Mesodermal cell (in vitro differentiated cells): Measurements from ENCODE around the gene LAX1. TPM values are rescaled to one million over a fixed set of nuclear protein-coding genes. Genes with fewer than 3 reads are reported as not detected.

Experiments used
- H3K27ac ChIP-seq: 2 replicates; pipeline ENCODE4 v1.7.0; 2013; ENCODE audit warnings: mild to moderate bottlenecking, low read depth, low read length, moderate library complexity; ENCODE audit not compliant: severe bottlenecking
- H3K36me3 ChIP-seq: 2 replicates; pipeline ENCODE4 v1.7.1; 2013; ENCODE audit warnings: mild to moderate bottlenecking, low read length, moderate library complexity; ENCODE audit not compliant: control insufficient read depth, insufficient read depth
- H3K4me1 ChIP-seq: one replicate; pipeline ENCODE4 v1.7.1; 2013; ENCODE audit warnings: mild to moderate bottlenecking, low read length; ENCODE audit not compliant: insufficient read depth, control insufficient read depth, poor library complexity, severe bottlenecking
- H3K4me3 ChIP-seq: 2 replicates; pipeline ENCODE4 v1.7.0; 2013; ENCODE audit warnings: low read length, control low read depth, mild to moderate bottlenecking; ENCODE audit not compliant: insufficient read depth, poor library complexity, severe bottlenecking; ENCODE audit errors: extremely low read depth
- H3K9me3 ChIP-seq: 2 replicates; pipeline ENCODE4 v1.7.1; 2013; ENCODE audit warnings: mild to moderate bottlenecking, low read length, moderate library complexity; ENCODE audit not compliant: control insufficient read depth
- WGBS, 2 experiments: methylation state at CpG; one replicate each; pipeline ENCODE4 v1.1.5; 2013; ENCODE audit warnings: missing lambda C conversion rate in 2 of 2; ENCODE audit not compliant: insufficient coverage in 2 of 2; 5-methylcytosine and 5-hydroxymethylcytosine counted together
- polyA plus RNA-seq, 2 experiments: library from polyadenylated mRNA; stranded (reverse); fragments of 50-300 nt; gene quantifications; one replicate each; pipeline ENCODE4 v1.2.3, GENCODE V29; 2013

LAX1 gene, protein sequence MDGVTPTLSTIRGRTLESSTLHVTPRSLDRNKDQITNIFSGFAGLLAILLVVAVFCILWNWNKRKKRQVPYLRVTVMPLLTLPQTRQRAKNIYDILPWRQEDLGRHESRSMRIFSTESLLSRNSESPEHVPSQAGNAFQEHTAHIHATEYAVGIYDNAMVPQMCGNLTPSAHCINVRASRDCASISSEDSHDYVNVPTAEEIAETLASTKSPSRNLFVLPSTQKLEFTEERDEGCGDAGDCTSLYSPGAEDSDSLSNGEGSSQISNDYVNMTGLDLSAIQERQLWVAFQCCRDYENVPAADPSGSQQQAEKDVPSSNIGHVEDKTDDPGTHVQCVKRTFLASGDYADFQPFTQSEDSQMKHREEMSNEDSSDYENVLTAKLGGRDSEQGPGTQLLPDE
- polyA plus RNA-seq (2013, experiment 1 of 2), result not detected
- polyA plus RNA-seq (2013, experiment 2 of 2), result not detected

- no peaks in the 10 kb centered on the region for H3K9me3 ChIP-seq
- H3K36me3 ChIP-seq, result no peaks in the 10 kb centered on the region
- no peak within 1 kb of the TSS for H3K27ac ChIP-seq
- no peaks in the 10 kb centered on the region for H3K4me1 ChIP-seq
- H3K4me3 ChIP-seq, result no peak within 1 kb of the TSS
- WGBS, 2 experiments, result 83 to 87% methylated on average over 14 to 15 of the region's 16 CpGs
These were observed at the start of gene LAX1 for GRCh38 chr1:203765029-203765837. TSS of gene LAX1 (plus strand) at chr1:203765183. CDS start at chr1:203765566, 383 bp downstream.

DNA sequence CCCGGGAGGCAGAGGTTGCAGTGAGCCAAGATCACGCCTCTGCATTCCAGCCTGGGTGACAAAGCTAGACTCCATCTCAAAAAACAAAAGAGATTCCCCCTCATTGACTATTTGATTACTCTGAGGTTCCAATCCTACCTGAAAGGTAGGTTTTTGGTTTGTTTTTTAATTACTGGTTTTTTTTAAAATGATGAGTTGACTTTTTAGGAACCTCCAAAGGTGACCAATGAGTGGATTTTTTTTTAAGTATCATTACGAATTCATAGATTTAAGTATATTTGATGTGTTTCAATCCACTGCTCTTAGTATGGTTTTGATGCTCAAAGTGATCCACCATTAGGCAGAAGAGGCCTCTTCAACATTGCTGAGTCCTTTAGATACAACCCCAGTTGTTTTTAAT is 47.9 kb upstream of the LAX1 start:
- Histone ChIP-seq H3K27ac (no peak overlapping the region), H3K9me3 (no peaks in the 10 kb centered on the region), H3K36me3 (peaks cover 86% of the 10 kb centered on the region), H3K4me3 (no peak overlapping the region), H3K4me1 (no peaks in the 10 kb centered on the region)
- WGBS, 2 experiments, result 100% methylated on average over 1 of the region's 3 CpGs

- no peak overlapping the region for H3K4me3 ChIP-seq
- no peaks in the 10 kb centered on the region for H3K9me3 ChIP-seq
- WGBS, 2 experiments, result 80 to 100% methylated on average over 1 of the region's 3 CpGs
- peaks cover 83% of the 10 kb centered on the region for H3K36me3 ChIP-seq
- H3K27ac ChIP-seq, result no peak overlapping the region
- H3K4me1 ChIP-seq, result no peaks in the 10 kb centered on the region
These were observed 44.7 kb upstream of the LAX1 start for GRCh38 chr1:203720242-203720641.

DNA sequence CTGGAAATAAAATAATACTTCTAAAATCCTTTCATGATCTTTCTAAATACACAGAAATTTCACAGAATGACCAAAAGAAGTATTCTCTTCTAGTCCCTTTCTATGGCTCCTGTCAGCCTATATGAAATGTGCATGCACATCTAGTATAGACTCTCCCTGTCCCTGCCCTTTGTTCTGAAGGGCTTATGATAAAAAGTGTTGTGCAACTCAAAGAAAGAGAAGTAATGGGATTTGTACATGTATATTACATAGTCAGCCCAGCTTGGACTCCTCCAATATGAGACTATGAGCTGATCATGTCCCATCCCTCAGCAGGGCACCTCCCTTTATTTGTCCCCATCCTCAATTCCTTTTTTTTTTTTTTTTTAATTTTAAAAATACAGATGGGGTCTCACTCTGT is 42.1 kb upstream of the LAX1 start:
- Histone ChIP-seq H3K36me3 (peaks cover 83% of the 10 kb centered on the region), H3K4me3 (no peak overlapping the region), H3K9me3 (no peaks in the 10 kb centered on the region), H3K4me1 (no peaks in the 10 kb centered on the region), H3K27ac (no peak overlapping the region)

DNA sequence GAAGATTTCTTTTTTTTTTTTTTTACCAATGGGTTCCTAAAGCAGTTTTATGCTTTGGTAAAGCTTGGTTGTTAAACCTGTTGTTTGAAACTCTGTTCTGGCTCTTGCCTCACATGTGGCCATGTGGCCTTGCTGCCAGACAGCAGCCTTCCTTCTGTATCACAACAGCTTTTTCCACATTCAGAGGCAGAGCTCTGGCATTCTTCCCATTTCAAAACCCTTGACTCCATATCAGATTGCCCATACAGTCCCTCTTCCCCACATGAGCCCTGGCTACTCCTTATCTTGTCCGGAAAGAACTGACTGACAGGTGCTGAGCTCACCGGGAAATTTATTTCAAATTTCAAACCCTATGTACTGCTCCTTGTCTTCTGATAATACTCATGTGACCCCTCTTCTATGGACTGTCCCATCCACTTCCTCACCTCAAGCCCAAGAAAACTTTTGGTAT is 38.5 kb upstream of the LAX1 start:
- Histone ChIP-seq H3K4me3 (no peak overlapping the region), H3K9me3 (no peaks in the 10 kb centered on the region), H3K27ac (no peak overlapping the region), H3K36me3 (peaks cover 91% of the 10 kb centered on the region), H3K4me1 (no peaks in the 10 kb centered on the region)
- WGBS, 2 experiments, result 91 to 94% methylated on average over 2 of the region's 2 CpGs

- H3K9me3 ChIP-seq, result no peaks in the 10 kb centered on the region
- H3K36me3 ChIP-seq, result peaks cover 85% of the 10 kb centered on the region
- 60 to 61% methylated on average over 5 to 6 of the region's 7 CpGs for WGBS, 2 experiments
- no peak overlapping the region for H3K27ac ChIP-seq
- H3K4me3 ChIP-seq, result no peak overlapping the region
- no peaks in the 10 kb centered on the region for H3K4me1 ChIP-seq
These were observed 31.7 kb upstream of the LAX1 start for GRCh38 chr1:203733009-203733863.

DNA sequence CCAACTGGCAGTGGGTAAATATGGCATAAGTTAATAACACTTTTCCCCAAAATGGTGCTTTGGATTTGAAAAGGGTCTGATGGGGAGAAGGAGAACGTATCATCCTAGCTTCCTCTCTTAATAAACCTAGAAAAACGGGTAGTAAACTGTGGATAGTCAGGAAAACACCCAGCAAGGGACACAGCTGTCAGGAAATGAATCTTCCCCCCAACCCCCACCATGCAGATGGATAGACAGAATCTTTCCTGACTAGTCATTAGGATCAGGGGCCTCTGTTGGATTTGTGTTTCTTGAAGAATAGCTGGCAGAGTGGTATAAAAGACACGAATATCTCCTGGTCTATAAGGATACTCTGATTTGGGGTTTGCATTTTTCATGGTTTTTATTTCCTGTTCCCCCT is 22.5 kb upstream of the LAX1 start:
- Histone ChIP-seq H3K36me3 (peaks cover 40% of the 10 kb centered on the region), H3K4me1 (peaks cover 19% of the 10 kb centered on the region), H3K4me3 (no peak overlapping the region), H3K27ac (no peak overlapping the region), H3K9me3 (no peaks in the 10 kb centered on the region)
- 86 to 100% methylated on average over 1 of the region's 3 CpGs for WGBS, 2 experiments

DNA sequence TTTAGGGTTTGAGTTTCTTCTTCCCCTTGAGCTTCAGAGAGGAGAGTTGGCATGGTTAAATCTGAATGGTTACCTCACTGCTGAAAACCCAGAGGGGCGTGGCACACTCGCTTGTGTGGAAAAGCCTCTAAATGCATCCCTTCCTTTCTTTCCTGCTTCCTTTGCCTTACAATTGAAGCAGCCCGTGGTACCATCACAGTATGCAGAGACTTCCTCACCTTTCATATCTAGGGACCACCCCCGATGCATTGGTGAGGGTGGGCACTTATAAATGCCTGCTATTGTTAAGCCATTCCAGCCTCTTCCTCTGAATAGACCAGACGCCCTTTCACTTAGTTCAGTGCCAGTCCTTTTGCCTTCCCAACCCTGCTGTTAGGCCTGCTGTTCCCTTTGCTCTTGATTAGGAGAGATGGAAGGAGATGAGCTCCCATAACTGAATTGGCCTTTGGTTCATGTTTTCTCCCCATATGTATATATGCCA is 21.9 kb upstream of the LAX1 start:
- H3K36me3 ChIP-seq, result peaks cover 33% of the 10 kb centered on the region
- WGBS, 2 experiments, result 67% methylated on average over 3 of the region's 5 CpGs; no CpG with 5 or more reads in 1 of the 2 experiments
- H3K9me3 ChIP-seq, result no peaks in the 10 kb centered on the region
- H3K4me3 ChIP-seq, result no peak overlapping the region
- H3K4me1 ChIP-seq, result peaks cover 19% of the 10 kb centered on the region
- no peak overlapping the region for H3K27ac ChIP-seq

- no peak overlapping the region for H3K4me3 ChIP-seq
- peaks cover 19% of the 10 kb centered on the region for H3K4me1 ChIP-seq
- no peaks in the 10 kb centered on the region for H3K9me3 ChIP-seq
- peaks cover 22% of the 10 kb centered on the region for H3K36me3 ChIP-seq
- H3K27ac ChIP-seq, result no peak overlapping the region
- whole genome bisulfite sequencing, 2 experiments, result 71 to 100% methylated on average over 1 to 5 of the region's 10 CpGs
These were observed 20.7 kb upstream of the LAX1 start for GRCh38 chr1:203744075-203744972.
